HG03280 (cell line): Measurements from ENCODE around the gene STK11IP.

Experiments used
- ATAC-seq: cut with Tn5 transposase; IDR thresholded peaks from one replicate; pipeline ENCODE4 v1.9.1; 2021; ENCODE audit warnings: mild to moderate bottlenecking, moderate library complexity; ENCODE audit not compliant: unreplicated experiment

Gene STK11IP

DNA sequence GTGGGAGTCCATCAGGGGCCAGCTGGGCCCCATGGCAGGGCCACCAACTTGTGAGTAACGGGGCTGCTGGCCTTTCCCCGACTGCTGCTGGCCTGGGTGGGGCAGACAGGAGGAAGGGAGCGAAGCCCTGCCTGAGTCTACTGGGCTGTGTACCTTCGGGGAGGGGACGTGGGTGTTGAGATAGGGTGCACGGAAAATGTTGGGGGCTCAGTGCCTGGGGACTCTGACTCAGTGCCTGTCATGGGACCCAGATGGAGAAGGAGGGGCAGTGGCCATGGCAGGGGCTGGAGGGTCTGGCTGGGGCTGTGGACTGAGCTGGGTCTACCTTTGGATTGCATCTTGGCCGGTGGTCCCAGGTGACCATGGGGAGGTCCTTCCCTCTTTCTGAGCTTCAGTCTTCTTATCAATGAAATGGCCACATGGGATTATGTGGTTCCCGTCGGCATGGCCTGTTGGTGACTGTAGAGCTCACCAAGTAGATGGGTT lies 33.8 kb downstream of the STK11IP start:
- no peak for ATAC-seq

DNA sequence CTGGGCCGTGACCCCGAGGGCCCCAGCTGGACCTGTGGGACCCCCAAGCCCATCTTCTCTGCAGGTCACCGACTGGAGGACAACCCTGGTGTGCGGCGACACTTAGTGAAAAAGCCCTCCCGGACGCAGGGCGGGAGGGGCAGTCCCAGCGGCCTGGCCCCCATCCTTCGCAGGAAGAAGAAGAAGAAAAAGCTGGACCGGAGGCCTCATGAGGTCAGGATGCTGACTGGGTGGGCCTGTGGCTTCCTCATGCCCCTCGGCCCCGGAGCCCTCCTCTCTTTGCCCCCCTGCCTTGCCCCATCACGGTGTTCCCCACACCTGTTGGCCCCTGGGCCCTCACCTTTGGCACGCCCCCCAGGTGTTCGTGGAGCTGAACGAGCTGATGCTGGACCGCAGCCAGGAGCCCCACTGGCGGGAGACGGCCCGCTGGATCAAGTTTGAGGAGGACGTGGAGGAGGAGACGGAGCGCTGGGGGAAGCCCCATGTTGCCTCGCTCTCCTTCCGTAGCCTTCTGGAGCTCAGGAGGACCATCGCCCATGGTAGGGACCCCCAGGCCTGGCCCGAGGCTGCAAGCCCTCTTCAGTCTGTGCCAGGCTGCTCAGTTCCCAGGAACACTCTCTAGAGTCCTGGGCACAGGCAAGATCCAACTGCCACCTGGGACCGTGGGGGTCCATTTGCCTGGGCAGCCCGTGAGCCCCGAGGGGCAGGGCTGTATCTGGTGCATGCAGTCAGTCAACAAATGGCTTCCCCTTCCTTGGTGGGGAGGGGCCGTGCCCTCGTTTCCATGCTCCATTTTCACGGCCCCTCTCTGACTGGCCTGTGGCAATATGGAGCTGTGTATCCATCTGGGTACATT lies 34.5 kb downstream of the STK11IP start:
- ATAC-seq = no peak

GRCh38 chr2:219632760-219633105 lies 35.1 kb downstream of the STK11IP start:
- ATAC-seq = no peak

- ATAC-seq = no peak
These were observed 35.8 kb downstream of the STK11IP start for GRCh38 chr2:219633276-219634065.

DNA sequence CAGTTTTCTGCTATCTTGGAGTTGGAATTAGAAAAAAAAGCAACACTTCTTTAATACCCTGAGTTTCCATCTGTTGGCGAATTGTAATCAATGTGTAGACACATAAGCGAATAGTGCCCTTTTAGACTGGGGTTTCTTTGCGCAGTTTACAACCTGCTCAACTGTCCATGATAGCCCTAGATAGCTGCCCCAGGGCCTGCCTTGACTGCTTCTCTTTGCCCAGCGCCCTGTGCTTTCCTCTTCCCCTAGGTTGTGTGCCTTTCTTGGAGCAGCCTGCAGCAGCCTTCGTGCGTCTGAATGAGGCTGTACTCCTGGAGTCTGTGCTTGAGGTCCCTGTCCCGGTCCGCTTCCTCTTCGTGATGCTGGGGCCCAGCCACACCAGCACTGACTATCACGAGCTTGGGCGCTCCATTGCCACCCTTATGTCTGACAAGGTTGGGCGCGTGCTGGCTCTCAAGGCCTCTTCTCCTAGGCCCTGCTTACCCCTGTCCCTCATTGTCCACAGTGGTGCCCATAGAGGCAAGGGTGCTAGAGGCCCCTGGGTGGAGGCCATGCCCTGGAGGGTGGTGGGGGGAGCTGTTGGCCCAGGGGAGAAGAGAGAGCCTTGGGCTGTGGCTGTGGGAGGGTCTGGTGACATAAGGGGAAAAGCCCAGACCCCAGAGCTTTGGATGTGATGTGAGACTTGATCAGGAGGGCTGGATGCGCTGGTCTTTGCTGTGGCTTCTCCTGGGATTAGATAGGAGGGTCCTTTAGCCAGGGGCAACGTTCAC lies 36.7 kb downstream of the STK11IP start:
- ATAC-seq = no peak

DNA sequence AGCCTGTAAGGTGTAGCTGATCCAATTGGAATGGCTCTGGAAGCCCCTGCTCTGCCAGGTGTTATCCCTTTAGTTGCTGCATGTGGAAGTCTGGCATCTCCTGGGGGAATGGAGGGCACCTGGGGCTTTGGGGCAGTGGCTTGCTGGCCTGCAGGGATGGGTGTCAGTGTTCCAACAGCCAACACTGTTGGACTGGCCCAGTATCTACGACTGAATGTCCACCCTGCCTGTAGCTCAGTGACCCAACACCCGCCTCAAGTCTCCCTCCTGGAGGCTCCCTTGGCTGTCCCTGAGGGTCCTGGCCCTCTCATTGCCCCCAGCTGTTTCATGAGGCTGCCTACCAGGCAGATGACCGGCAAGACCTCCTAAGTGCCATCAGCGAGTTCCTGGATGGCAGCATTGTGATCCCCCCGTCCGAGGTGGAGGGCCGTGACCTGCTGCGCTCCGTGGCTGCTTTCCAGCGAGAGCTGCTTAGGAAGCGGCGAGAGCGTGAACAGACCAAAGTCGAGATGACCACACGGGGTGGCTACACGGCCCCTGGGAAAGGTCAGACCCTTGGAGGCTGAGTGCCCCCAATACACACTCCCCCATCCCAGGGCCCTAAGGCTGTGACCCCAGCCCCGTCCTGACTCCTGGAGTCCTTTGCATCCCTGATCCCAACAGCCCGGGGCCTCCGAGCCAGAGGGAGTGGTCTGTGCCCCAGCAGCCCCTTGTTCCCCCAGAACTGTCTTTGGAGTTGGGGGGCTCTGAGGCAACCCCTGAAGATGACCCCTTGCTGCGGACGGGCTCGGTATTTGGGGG lies 37.5 kb downstream of the STK11IP start:
- ATAC-seq = no peak

- no peak for ATAC-seq
These were observed 38.7 kb downstream of the STK11IP start for GRCh38 chr2:219636144-219636915.

GRCh38 chr2:219636941-219637841 lies 39.5 kb downstream of the STK11IP start:
- no peak for ATAC-seq

GRCh38 chr2:219637842-219638185 lies 40.2 kb downstream of the STK11IP start:
- no peak for ATAC-seq

- no peak for ATAC-seq
These were observed 40.7 kb downstream of the STK11IP start for GRCh38 chr2:219638217-219638947.

DNA sequence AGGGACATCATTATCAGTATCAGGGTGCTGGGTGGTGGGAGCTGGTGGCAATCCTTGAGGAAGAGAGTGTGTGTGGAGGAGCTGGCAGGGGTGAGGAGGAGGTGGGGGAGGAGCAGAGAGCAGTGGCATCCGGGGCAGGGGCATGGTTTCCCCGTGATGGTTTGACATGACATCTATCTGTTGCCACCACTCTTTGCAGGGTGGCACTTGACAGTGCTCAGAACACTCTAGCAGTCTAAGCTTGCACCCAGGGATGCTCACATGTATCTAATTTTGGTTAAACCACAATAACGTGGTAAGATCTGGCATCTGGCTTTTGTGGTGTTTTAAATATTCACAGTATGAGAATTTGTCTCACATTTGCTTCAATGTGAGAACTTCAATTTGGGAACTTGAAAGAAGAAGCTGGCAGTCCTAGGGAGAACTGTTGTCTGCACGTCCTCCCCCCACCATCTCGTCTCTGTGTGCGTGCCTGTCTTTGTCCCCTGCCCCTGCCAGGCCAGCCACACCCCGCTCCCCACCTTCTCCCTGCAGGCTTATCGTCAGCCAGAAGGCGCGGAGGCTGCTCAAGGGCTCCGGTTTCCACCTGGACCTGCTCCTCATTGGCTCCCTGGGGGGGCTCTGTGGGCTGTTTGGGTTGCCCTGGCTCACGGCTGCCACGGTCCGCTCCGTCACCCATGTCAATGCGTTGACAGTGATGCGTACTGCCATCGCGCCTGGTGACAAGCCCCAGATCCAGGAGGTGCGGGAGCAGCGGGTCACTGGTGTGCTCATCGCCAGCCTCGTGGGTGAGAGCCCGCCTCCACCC lies 41.5 kb downstream of the STK11IP start:
- ATAC-seq = no peak

DNA sequence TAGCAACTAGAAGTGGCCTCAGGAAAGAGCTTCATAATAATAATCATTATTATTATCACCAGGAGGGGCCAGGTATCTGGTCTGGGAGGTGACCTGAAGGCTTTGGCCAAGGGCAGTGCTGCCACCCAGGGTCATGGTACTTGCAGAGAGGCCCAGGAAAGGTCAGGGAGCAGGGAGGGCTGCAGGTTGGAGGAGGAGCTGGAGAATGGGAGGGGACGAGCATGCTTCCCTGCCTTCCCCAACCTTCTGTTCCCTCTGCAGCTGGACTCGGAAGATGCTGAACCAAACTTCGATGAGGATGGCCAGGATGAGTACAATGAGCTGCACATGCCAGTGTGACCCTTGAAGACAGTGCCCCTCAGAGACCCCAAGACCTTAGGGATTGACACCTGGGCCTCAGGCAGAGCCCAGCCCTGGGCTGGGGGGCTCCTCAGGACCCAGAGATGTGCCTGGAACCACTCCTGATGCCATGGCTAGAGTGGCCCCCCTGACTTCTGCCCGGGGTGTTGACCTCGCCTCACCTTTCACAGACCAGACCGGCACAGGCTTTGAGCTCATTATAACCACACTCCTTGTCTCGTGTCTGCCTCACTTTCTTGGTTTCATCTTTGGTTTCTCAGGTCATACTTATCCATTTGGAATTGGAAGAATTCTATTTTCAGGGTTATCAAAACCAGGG lies 43.9 kb downstream of the STK11IP start:
- no peak for ATAC-seq

DNA sequence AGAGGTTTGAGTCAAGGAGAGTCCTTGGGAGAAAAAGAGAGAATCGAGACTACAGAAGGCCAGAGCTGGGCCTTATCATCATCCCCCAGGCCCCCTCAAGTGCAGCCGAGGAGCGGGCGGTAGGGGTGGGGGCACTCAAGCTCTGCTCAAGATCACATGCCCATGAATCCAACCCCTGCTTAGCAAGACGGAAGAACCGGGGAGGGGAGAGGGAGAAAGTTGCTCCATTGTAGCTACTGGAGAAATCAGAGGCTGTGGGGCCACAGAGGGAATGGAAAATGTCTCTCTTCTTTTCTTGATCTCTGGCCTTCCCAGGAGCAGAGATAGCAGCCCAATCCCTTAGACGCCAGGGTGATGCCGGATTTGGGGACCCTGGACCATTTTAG lies 44.4 kb downstream of the STK11IP start:
- ATAC-seq = no peak

- ATAC-seq = peak; percentile 98
These were observed 44.9 kb downstream of the STK11IP start for GRCh38 chr2:219642465-219643083.

DNA sequence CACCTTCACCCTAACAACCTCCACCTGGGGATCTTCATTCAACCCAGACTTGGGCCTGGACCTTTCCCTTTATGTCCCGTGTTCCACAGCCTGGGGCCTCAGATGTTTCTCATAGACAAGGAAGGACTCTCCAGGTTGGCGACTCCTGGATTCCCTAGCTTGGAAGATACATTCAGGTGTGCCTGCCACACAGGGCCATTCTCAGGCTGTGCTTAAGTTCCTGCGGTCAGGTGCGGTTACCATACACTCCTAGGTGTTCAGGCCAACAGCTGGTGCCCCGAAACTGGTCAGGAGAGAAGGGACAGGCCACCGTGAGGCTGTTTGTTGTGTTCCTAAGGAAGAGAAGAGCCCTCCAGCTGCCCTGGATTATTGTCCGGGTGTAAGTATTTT lies 45.4 kb downstream of the STK11IP start:
- ATAC-seq = no peak

GRCh38 chr2:219643788-219644398 lies 46.2 kb downstream of the STK11IP start:
- no peak for ATAC-seq
